AG09309 (cell line): Measurements from ENCODE around the gene SHC2.

Experiments
- DNase-seq: peaks from one replicate; pipeline ENCODE4 v3.0.0-alpha.2; 2010; ENCODE audit warnings: low read depth
- H3K4me3 ChIP-seq: 2 replicates; pipeline ENCODE4 v1.5.1; 2011; ENCODE audit warnings: mild to moderate bottlenecking, low read depth, low read length, moderate library complexity; ENCODE audit not compliant: control insufficient read depth
- CTCF ChIP-seq: IDR thresholded peaks from 2 replicates; pipeline ENCODE4 v1.5.1; 2011; ENCODE audit warnings: mild to moderate bottlenecking, low read depth, low read length, inconsistent platforms; ENCODE audit not compliant: insufficient read depth, control insufficient read depth; ENCODE audit errors: missing control alignments

SHC2 gene

GRCh38 chr19:501646-502045 lies 40.8 kb upstream of the SHC2 start:
- no peak for DNase-seq
- TF ChIP-seq CTCF, result no peak
- no peak overlapping the region for H3K4me3 ChIP-seq

- H3K4me3 ChIP-seq, result no peak overlapping the region
- DNase-seq, result no peak
- no peak for TF ChIP-seq CTCF
These were observed 38.3 kb upstream of the SHC2 start for GRCh38 chr19:498977-499623.

- H3K4me3 ChIP-seq, result no peak overlapping the region
- no peak for DNase-seq
- no peak for TF ChIP-seq CTCF
These were observed 37.7 kb upstream of the SHC2 start for GRCh38 chr19:498511-498891.

GRCh38 chr19:497869-498510 lies 37.2 kb upstream of the SHC2 start:
- DNase-seq, result no peak
- H3K4me3 ChIP-seq, result no peak overlapping the region
- no peak for TF ChIP-seq CTCF

- no peak for TF ChIP-seq CTCF
- no peak for DNase-seq
- no peak overlapping the region for H3K4me3 ChIP-seq
These were observed 36.6 kb upstream of the SHC2 start for GRCh38 chr19:497491-497868.

- H3K4me3 ChIP-seq, result no peak overlapping the region
- no peak for DNase-seq
- TF ChIP-seq CTCF, result no peak
These were observed 36.2 kb upstream of the SHC2 start for GRCh38 chr19:496986-497385.

- TF ChIP-seq CTCF, result no peak
- DNase-seq, result no peak
- H3K4me3 ChIP-seq, result no peak within 1 kb of the TSS
These were observed 35.4 kb upstream of the SHC2 start, which contains the start of gene MADCAM1 for GRCh38 chr19:496112-496665. Gene MADCAM1, plus strand, starts transcription at chr19:496486. Its CDS starts 14 bp downstream, at chr19:496500.
